Neural progenitor cell (in vitro differentiated cells): ENCODE measurements around the gene COPS7B. TPM values are rescaled to one million over a fixed set of nuclear protein-coding genes. Genes with fewer than 3 reads are reported as not detected.
A peak's percentile ranks its signal among the peaks of the same experiment; 100 is the strongest.

Experiments used
- DNase-seq: peaks from one replicate; pipeline ENCODE4 v3.0.0-alpha.2; 2016; ENCODE audit warnings: low spot score
- H2AFZ ChIP-seq: fragments of 200-600 bp; sonication (generic); replicated peaks from 2 replicates; pipeline ENCODE4 v1.6.1; 2016; ENCODE audit warnings: antibody characterized with exemption
- H3F3A ChIP-seq: fragments of 200-600 bp; sonication (generic); 2 replicates; pipeline ENCODE4 v1.6.1; 2016; ENCODE audit warnings: antibody characterized with exemption, low read depth
- H3K27ac ChIP-seq: fragments of 200-600 bp; sonication (generic); 2 replicates; pipeline ENCODE4 v1.5.1; 2016; ENCODE audit warnings: mild to moderate bottlenecking
- H3K27me3 ChIP-seq: fragments of 200-600 bp; sonication (generic); 2 replicates; pipeline ENCODE4 v1.6.1; 2016; ENCODE audit warnings: mild to moderate bottlenecking, moderate library complexity
- H3K36me3 ChIP-seq: fragments of 200-600 bp; sonication (generic); 2 replicates; pipeline ENCODE4 v1.5.1; 2016
- H3K4me1 ChIP-seq: fragments of 200-600 bp; sonication (generic); 2 replicates; pipeline ENCODE4 v1.6.1; 2016; ENCODE audit warnings: mixed run types
- H3K4me2 ChIP-seq: fragments of 200-600 bp; sonication (generic); 2 replicates; pipeline ENCODE4 v1.6.1; 2016
- H3K4me3 ChIP-seq: fragments of 200-600 bp; sonication (generic); 2 replicates; pipeline ENCODE4 v1.5.1; 2016
- H3K79me2 ChIP-seq: fragments of 200-600 bp; sonication (generic); 2 replicates; pipeline ENCODE4 v1.6.1; 2016; ENCODE audit warnings: low read depth
- H3K9ac ChIP-seq: fragments of 200-600 bp; sonication (generic); 2 replicates; pipeline ENCODE4 v1.6.1; 2016
- H3K9me3 ChIP-seq: fragments of 200-600 bp; sonication (generic); 2 replicates; pipeline ENCODE4 v1.5.1; 2016; ENCODE audit warnings: low read depth
- H4K20me1 ChIP-seq: fragments of 200-600 bp; sonication (generic); 2 replicates; pipeline ENCODE4 v1.6.1; 2016; ENCODE audit warnings: low read depth
- H3K27ac Mint-ChIP-seq: 3 replicates; pipeline ENCODE4 v1.8.0; 2021; ENCODE audit warnings: mixed read lengths
- H3K27me3 Mint-ChIP-seq: 2 replicates; pipeline ENCODE4 v1.8.0; 2022; ENCODE audit warnings: low read depth, mild to moderate bottlenecking, inconsistent platforms, moderate library complexity, mixed read lengths; ENCODE audit not compliant: insufficient read depth
- H3K36me3 Mint-ChIP-seq: 3 replicates; pipeline ENCODE4 v1.8.0; 2021; ENCODE audit warnings: mixed read lengths
- H3K4me1 Mint-ChIP-seq: 3 replicates; pipeline ENCODE4 v1.8.0; 2021; ENCODE audit warnings: mixed read lengths
- H3K4me3 Mint-ChIP-seq: 3 replicates; pipeline ENCODE4 v1.8.0; 2021; ENCODE audit warnings: mild to moderate bottlenecking, moderate library complexity, mixed read lengths
- H3K9me3 Mint-ChIP-seq: 3 replicates; pipeline ENCODE4 v1.8.0; 2020; ENCODE audit warnings: mixed read lengths
- EZH2 ChIP-seq: fragments of 200-600 bp; sonication (generic); IDR thresholded peaks from 2 replicates; pipeline ENCODE4 v1.6.1; 2017; ENCODE audit warnings: antibody characterized with exemption, mild to moderate bottlenecking, moderate library complexity
- EZH2phosphoT487 ChIP-seq: fragments of 200-600 bp; sonication (generic); IDR thresholded peaks from 2 replicates; pipeline ENCODE4 v1.6.1; 2017; ENCODE audit warnings: antibody characterized with exemption
- total RNA-seq: library from RNA; depleted of rRNA; stranded (reverse); fragments of >200 nt; gene quantifications from 2 replicates; pipeline ENCODE4 v1.2.3, GENCODE V29; 2015; ENCODE audit warnings: low replicate concordance
- TF ChIP-seq, protein P1 (sequence below): fragments of 200-600 bp; sonication (generic); IDR thresholded peaks from 2 replicates; pipeline ENCODE4 v1.5.1; 2017; ENCODE audit warnings: antibody characterized with exemption, mild to moderate bottlenecking

The COPS7B gene
- total RNA-seq, 1 donor from 2014 or later: 63.3 TPM

DNA sequence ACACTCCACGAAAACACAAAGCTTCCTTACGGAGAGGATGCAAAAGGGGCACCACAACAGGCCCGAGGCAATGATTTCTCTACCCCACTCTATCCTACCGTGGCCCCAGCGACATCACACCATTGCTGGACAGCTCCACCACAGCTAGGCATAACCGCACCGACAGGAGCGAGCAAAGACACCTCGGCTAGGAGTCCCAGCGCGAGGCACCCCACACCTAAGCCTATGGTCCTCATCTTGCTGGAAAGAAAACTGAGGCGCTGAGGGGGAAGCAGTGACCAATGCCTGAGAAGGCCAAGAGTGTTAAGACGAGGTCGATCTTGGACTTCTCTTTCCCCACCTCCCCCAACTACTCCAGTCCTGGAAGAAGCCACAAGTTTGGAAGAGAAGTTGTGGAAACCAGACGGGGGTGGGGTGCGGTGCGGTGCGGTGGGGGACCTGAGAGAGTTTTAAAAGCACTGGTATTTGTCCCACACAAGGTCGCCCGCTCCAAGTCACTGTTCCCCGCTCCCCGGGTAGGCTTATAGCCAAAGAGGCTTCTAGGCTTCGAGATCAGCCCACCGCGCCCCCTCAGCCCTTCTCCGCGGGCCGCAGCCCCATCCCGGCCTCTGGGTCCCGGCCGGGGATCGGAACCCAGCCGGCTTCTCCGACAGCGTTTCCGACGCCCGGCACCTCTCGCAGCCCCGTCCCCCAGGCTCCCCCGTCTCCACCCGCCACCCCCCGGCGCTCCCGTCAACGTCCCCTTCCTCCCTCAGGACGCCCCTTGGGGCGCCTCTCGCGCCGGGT, 5.9 kb upstream of the COPS7B start:
- Histone ChIP-seq H3K9ac (peak overlapping the region; percentile 23), H3K79me2 (peaks cover 79% of the 10 kb centered on the region), H2AFZ (peak overlapping the region; percentile 94), H3K4me1 (peaks cover 16% of the 10 kb centered on the region), H3K9me3 (no peaks in the 10 kb centered on the region), H3K27me3 (no peaks in the 10 kb centered on the region), H3K4me2 (peak overlapping the region; percentile 91), H4K20me1 (peaks cover 38% of the 10 kb centered on the region), H3K27ac (no peak overlapping the region), H3K36me3 (no peaks in the 10 kb centered on the region), H3K4me3 (peak overlapping the region; percentile 80), H3F3A (peaks cover 10% of the 10 kb centered on the region)
- Mint-ChIP-seq H3K27ac (no peak overlapping the region), H3K4me1 (peaks cover 32% of the 10 kb centered on the region), H3K27me3 (peaks cover 4% of the 10 kb centered on the region), H3K36me3 (peaks cover 2% of the 10 kb centered on the region), H3K9me3 (no peaks in the 10 kb centered on the region), H3K4me3 (peak overlapping the region; percentile 95)
- peak; percentile 69 for DNase-seq
- TF ChIP-seq, protein P1, sequence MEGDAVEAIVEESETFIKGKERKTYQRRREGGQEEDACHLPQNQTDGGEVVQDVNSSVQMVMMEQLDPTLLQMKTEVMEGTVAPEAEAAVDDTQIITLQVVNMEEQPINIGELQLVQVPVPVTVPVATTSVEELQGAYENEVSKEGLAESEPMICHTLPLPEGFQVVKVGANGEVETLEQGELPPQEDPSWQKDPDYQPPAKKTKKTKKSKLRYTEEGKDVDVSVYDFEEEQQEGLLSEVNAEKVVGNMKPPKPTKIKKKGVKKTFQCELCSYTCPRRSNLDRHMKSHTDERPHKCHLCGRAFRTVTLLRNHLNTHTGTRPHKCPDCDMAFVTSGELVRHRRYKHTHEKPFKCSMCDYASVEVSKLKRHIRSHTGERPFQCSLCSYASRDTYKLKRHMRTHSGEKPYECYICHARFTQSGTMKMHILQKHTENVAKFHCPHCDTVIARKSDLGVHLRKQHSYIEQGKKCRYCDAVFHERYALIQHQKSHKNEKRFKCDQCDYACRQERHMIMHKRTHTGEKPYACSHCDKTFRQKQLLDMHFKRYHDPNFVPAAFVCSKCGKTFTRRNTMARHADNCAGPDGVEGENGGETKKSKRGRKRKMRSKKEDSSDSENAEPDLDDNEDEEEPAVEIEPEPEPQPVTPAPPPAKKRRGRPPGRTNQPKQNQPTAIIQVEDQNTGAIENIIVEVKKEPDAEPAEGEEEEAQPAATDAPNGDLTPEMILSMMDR: no peak
- TF ChIP-seq EZH2 (no peak), EZH2phosphoT487 (no peak)

DNA sequence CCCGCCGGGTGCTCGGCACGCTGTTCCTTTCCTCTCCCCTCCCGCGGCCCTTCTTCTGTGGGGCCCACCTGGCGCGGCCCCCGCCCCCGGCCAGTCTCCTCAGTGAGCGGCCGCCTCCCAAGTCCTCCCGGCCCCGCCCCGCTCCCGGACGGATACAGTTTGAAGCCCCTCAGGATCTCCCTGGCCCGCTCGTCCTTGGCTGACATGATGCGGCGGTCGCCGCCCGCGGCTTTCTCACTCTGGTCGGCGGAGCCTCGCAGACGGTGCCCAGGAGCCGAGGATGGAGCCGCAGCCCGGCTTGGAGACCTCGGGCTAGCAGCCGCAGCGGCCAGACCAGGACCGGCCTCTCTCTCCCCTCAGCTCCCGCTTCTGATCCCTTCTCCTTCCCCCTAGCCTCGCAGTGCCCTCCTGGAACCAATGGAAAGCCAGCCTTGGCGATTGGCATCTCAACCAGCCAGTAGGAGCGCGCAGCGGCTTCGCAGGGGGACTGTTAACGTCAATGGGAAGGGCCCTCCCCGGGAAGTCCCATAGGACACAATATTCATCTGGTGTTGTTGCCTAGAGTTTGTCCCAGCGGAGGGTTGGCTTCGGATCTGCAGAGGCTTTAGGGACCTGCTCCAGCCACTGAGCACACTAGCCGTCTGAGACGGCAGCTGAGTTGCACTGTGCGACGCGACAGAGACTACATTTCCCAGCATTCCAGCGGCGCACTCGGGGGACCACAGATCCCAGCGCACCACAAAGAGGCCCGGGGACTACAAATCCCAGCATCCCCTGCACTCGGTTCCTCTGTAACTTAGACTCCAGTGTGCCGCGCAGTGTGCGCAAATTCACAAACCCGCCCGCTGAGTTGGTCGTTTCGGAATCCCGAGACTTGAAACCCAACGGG, 5.1 kb upstream of the COPS7B start, which contains the start of gene PDE6D:
PDE6D (minus strand) TSS at position 374 of the 889 bp plus-strand sequence; CDS start at position 206, 168 bp downstream.
- H3K27ac Mint-ChIP-seq: peak within 1 kb of the TSS; percentile 70
- H3K27ac ChIP-seq: no peak within 1 kb of the TSS
- H3K36me3 Mint-ChIP-seq: peaks cover 2% of the 10 kb centered on the region
- no peaks in the 10 kb centered on the region for H3K27me3 ChIP-seq
- no peaks in the 10 kb centered on the region for H3K9me3 ChIP-seq
- peaks cover 39% of the 10 kb centered on the region for H3K4me1 Mint-ChIP-seq
- H3K27me3 Mint-ChIP-seq: peaks cover 4% of the 10 kb centered on the region
- H3F3A ChIP-seq: peaks cover 18% of the 10 kb centered on the region
- H3K9me3 Mint-ChIP-seq: no peaks in the 10 kb centered on the region
- H4K20me1 ChIP-seq: peaks cover 35% of the 10 kb centered on the region
- H2AFZ ChIP-seq: peak within 1 kb of the TSS; percentile 94
- TF ChIP-seq EZH2 (no peak), EZH2phosphoT487 (no peak)
- TF ChIP-seq, protein P1: no peak
- H3K36me3 ChIP-seq: no peaks in the 10 kb centered on the region
- H3K4me2 ChIP-seq: peak within 1 kb of the TSS; percentile 91
- peak within 1 kb of the TSS; percentile 80 for H3K4me3 ChIP-seq
- peak; percentile 96 for DNase-seq
- peak within 1 kb of the TSS; percentile 95 for H3K4me3 Mint-ChIP-seq
- H3K9ac ChIP-seq: peak within 1 kb of the TSS; percentile 34
- peaks cover 83% of the 10 kb centered on the region for H3K79me2 ChIP-seq
- peaks cover 22% of the 10 kb centered on the region for H3K4me1 ChIP-seq

DNA sequence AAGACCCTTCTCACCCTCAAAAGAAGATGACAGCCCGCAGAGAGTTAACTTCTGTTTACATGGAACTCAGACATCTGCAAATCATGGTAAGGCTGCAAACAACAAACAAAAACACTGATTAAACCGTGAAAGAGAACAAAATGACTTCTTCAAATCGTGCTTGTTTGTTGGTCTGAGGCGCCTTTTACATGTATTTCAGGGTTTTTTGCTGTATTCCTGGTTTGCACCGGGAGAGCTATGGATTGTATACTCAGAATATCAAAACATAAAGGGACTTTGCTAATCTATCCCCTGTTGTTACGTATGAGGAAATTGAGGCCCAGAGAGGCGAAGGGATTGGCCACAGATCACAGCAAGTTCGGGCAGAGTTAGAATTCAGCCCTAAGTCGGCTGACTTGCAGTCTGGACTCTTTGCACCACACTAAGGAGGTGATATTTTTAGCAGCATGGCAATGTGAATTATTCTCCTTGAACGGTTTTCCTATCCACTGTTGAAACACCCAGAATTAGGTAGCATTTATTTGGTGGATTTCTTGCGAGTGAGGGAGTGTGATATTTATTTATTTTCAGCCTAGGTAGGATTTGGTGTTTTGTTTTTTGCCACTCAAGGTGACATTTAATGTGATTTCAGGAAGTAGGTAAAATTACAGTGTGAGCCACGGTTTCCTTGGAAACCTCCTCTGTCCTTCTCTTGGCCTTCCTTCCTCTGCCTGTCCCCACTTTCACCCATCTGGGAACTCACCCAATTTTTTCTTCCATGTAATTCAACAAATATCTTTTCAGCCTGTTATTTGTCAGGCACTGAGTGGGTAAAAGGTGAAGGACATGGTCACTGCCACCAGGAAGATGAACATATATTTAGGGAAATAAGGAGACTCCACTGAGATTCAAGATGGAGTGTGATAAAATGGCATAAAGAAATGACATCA, 4.2 kb upstream of the COPS7B start:
- Histone ChIP-seq H3K4me2 (peak overlapping the region; percentile 91), H3K9me3 (no peaks in the 10 kb centered on the region), H3K27ac (no peak overlapping the region), H3K36me3 (no peaks in the 10 kb centered on the region), H3K79me2 (peaks cover 81% of the 10 kb centered on the region), H3F3A (peaks cover 27% of the 10 kb centered on the region), H3K4me1 (peaks cover 24% of the 10 kb centered on the region), H2AFZ (peak overlapping the region; percentile 90), H3K4me3 (peak overlapping the region; percentile 80), H3K27me3 (no peaks in the 10 kb centered on the region), H4K20me1 (peaks cover 30% of the 10 kb centered on the region), H3K9ac (peak overlapping the region; percentile 34)
- Mint-ChIP-seq H3K4me1 (peaks cover 40% of the 10 kb centered on the region), H3K9me3 (no peaks in the 10 kb centered on the region), H3K36me3 (peaks cover 2% of the 10 kb centered on the region), H3K27ac (peak overlapping the region; percentile 70), H3K4me3 (peak overlapping the region; percentile 95), H3K27me3 (peaks cover 4% of the 10 kb centered on the region)
- TF ChIP-seq, protein P1: no peak
- TF ChIP-seq EZH2phosphoT487: no peak
- no peak for TF ChIP-seq EZH2
- no peak for DNase-seq
